Kidney (tissue), 14 donors: ENCODE data around the gene MAP3K14. TPM values are rescaled to one million over a fixed set of nuclear protein-coding genes. Genes with fewer than 3 reads are reported as not detected.

Experiments
- DNase-seq, 5 donors: peaks; one replicate each; pipeline ENCODE4 v3.0.0-alpha.2; 2013 to 2020
- FAIRE-seq: peaks from 2 replicates; lab custom pipeline; 2012; peaks lifted over from hg19 to GRCh38; lab: Jason Lieb, UNC
- H3K27ac ChIP-seq, 2 donors: one replicate each; pipeline ENCODE4 v1.7.0; 2013; ENCODE audit warnings: low read depth in 2 of 2, low read length in 2 of 2, inconsistent platforms in 1 of 2
- H3K27me3 ChIP-seq: one replicate; pipeline ENCODE4 v1.7.1; 2013; ENCODE audit warnings: low read length, inconsistent platforms; ENCODE audit not compliant: control insufficient read depth, insufficient read depth
- H3K36me3 ChIP-seq, 3 donors: one replicate each; pipeline versions ENCODE4 v1.7.0 to v1.7.1; 2013; ENCODE audit warnings: low read length in 3 of 3, control low read depth in 1 of 3, inconsistent platforms in 1 of 3; ENCODE audit not compliant: insufficient read depth in 3 of 3, control insufficient read depth in 2 of 3
- H3K4me1 ChIP-seq, 3 donors: one replicate each; pipeline versions ENCODE4 v1.7.0 to v1.7.1; 2013; ENCODE audit warnings: low read length in 3 of 3, inconsistent platforms in 1 of 3, low read depth in 1 of 3; ENCODE audit not compliant: control insufficient read depth in 2 of 3, insufficient read depth in 2 of 3
- H3K4me3 ChIP-seq, 3 donors: one replicate each; pipeline versions ENCODE4 v1.7.0 to v1.8.1; 2013; ENCODE audit warnings: low read length in 3 of 3, control low read depth in 1 of 3, inconsistent platforms in 1 of 3
- H3K9ac ChIP-seq, 3 donors: one replicate each; pipeline versions ENCODE4 v1.7.0 to v1.7.1; 2013; ENCODE audit warnings: low read length in 3 of 3, control low read depth in 1 of 3, inconsistent platforms in 1 of 3
- H3K9me3 ChIP-seq, 3 donors: one replicate each; pipeline versions ENCODE4 v1.7.0 to v1.7.1; 2013; ENCODE audit warnings: low read length in 3 of 3, control low read depth in 1 of 3, inconsistent platforms in 1 of 3; ENCODE audit not compliant: control insufficient read depth in 2 of 3, insufficient read depth in 1 of 3
- intact Hi-C: fragments of 100-400 bp; cut with DNase I; formaldehyde crosslinking; loops from one replicate; pipeline ENCODE4 v1.11.1; 2022
- polyA plus RNA-seq: library from polyadenylated mRNA; stranded (reverse); fragments of 350-450 nt; fragmentation: Illumina TruSeq; extraction: RNeasy Lipid Tissue Mini Kit (QIAGEN cat#74804); gene quantifications from one replicate; pipeline ENCODE4 v1.2.3, GENCODE V29; 2014; ENCODE audit warnings: low read depth, low replicate concordance; ENCODE audit not compliant: insufficient read depth
- total RNA-seq: library from RNA; stranded (reverse); fragmentation: NEBNext Ultra II Directional; extraction: Animal tissue kit (Norgen Biotek cat#: 25700); gene quantifications from one replicate; pipeline ENCODE4 v1.2.1, GENCODE V29; 2021
- TF ChIP-seq, protein P1 (sequence below): IDR thresholded peaks from 3 replicates; pipeline ENCODE4 v1.5.1; 2012; ENCODE audit warnings: mild to moderate bottlenecking, moderate library complexity, borderline replicate concordance; ENCODE audit not compliant: insufficient read depth; ENCODE audit errors: extremely low read depth
- donor health status: control.
- donor health status: control.
- donor health status: control.
- donor health status: control.
- donor health status: control.
- donor health status: DM: yes; HTN: yes; CAD: no.
- donor health status: Normal renal cell carcinoma (clear cell type).

Gene MAP3K14
- total and polyA plus RNA-seq, 2 donors from 2014 or later: 7.6 to 24.5 TPM

GRCh38 chr17:45270828-45271418, 45.9 kb downstream of the MAP3K14 start:
- peak in 1 of 5 donors; percentile 66 for DNase-seq
- intact Hi-C loops: no loop called here
- Histone ChIP-seq H3K9ac (no peak overlapping the region), H3K9me3 (no peaks in the 10 kb centered on the region), H3K4me3 (no peak overlapping the region), H3K36me3 (peaks cover 2 to 60% (median 41%) of the 10 kb centered on the region in 3 donors), H3K27ac (no peak overlapping the region), H3K4me1 (peaks cover 0 to 3% (median 0%) of the 10 kb centered on the region in 3 donors), H3K27me3 (no peaks in the 10 kb centered on the region)
- TF ChIP-seq, protein P1, sequence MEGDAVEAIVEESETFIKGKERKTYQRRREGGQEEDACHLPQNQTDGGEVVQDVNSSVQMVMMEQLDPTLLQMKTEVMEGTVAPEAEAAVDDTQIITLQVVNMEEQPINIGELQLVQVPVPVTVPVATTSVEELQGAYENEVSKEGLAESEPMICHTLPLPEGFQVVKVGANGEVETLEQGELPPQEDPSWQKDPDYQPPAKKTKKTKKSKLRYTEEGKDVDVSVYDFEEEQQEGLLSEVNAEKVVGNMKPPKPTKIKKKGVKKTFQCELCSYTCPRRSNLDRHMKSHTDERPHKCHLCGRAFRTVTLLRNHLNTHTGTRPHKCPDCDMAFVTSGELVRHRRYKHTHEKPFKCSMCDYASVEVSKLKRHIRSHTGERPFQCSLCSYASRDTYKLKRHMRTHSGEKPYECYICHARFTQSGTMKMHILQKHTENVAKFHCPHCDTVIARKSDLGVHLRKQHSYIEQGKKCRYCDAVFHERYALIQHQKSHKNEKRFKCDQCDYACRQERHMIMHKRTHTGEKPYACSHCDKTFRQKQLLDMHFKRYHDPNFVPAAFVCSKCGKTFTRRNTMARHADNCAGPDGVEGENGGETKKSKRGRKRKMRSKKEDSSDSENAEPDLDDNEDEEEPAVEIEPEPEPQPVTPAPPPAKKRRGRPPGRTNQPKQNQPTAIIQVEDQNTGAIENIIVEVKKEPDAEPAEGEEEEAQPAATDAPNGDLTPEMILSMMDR: no peak
- FAIRE-seq: no peak

- TF ChIP-seq, protein P1: no peak
- Histone ChIP-seq H3K27ac (no peak overlapping the region), H3K27me3 (no peaks in the 10 kb centered on the region), H3K4me3 (no peak overlapping the region), H3K4me1 (peaks cover 0 to 3% (median 0%) of the 10 kb centered on the region in 3 donors), H3K9me3 (no peaks in the 10 kb centered on the region), H3K9ac (no peak overlapping the region), H3K36me3 (peaks cover 2 to 65% (median 42%) of the 10 kb centered on the region in 3 donors)
- intact Hi-C loops: no loop called here
- DNase-seq (no peak), FAIRE-seq (no peak)
Measured at GRCh38 chr17:45269912-45270311, 46.9 kb downstream of the MAP3K14 start.

DNA sequence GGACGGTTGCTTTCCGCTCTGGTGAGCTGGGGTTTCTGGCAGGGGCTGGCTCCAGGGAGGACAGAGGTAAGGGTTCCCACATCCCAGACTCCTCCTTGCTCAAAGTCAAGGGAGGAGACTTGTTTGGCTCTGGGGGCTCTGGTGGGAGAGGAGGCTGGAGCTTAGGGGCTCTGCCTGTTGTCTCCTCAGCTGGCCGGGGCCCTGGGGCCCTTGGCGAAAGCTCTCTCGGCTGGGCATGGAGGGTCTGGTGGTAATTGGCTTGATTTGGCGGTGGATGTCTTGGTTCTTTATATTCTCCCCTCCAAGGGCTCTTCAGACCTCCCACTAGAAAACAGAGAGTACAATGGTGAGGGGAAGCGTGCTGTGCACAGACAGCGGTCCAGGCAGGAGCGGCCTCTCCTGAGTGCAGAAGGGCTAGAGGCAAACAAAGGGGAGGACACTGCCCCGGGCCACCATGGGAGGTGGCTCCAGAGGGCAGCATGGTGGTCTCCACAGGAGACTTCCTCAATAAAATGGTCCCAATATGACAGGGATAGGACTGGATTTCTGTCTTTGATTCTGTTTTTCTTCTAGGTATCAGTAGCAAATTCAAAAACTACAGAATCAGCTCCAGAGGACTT, 49.3 kb downstream of the MAP3K14 start:
- Histone ChIP-seq H3K4me1 (peaks cover 0 to 8% (median 0%) of the 10 kb centered on the region in 3 donors), H3K9ac (no peak overlapping the region), H3K27ac (no peak overlapping the region), H3K27me3 (no peaks in the 10 kb centered on the region), H3K9me3 (no peaks in the 10 kb centered on the region), H3K4me3 (no peak overlapping the region), H3K36me3 (peaks cover 2 to 64% (median 42%) of the 10 kb centered on the region in 3 donors)
- TF ChIP-seq, protein P1: no peak
- FAIRE-seq (no peak), DNase-seq (peak in 1 of 5 donors; percentile 68)
- intact Hi-C loops: no loop called here
